HepG2 (cell line): ENCODE data around the gene ORMDL3. TPM values are rescaled to one million over a fixed set of nuclear protein-coding genes. Genes with fewer than 3 reads are reported as not detected.

ENCODE experiments used
- IRF1 ChIP-seq: sonication (generic); formaldehyde crosslinking; IDR thresholded peaks from 2 replicates; pipeline ENCODE4 v1.4.0; 2020; ENCODE audit warnings: low read depth, mild to moderate bottlenecking, missing genetic modification reagents
- MAFG ChIP-seq: sonication (generic); formaldehyde crosslinking; IDR thresholded peaks from 2 replicates; pipeline ENCODE4 v1.5.1; 2020; ENCODE audit warnings: mild to moderate bottlenecking, missing genetic modification reagents
- NCOR1 ChIP-seq: fragments of 200-600 bp; sonication (generic); IDR thresholded peaks from 2 replicates; pipeline ENCODE4 v1.7.0; 2017; ENCODE audit warnings: antibody characterized with exemption, low read length, borderline replicate concordance
- NFE2 ChIP-seq: sonication (generic); formaldehyde crosslinking; IDR thresholded peaks from 2 replicates; pipeline ENCODE4 v1.4.0; 2020; ENCODE audit warnings: missing genetic modification reagents
- RBM39 ChIP-seq: fragments of 200-400 bp; formaldehyde crosslinking; IDR thresholded peaks from one replicate; pipeline ENCODE4 v1.6.1; 2018; ENCODE audit warnings: antibody characterized with exemption, mild to moderate bottlenecking, low read depth, low read length; ENCODE audit not compliant: poor library complexity, severe bottlenecking
- RELA ChIP-seq: sonication (generic); formaldehyde crosslinking; IDR thresholded peaks from 2 replicates; pipeline ENCODE4 v1.4.0; 2020; ENCODE audit warnings: missing genetic modification reagents
- THAP11 ChIP-seq: IDR thresholded peaks from 2 replicates; pipeline ENCODE4 v1.6.1; 2016; ENCODE audit warnings: missing biosample characterization, missing genetic modification reagents
- TIGD3 ChIP-seq: sonication (generic); formaldehyde crosslinking; IDR thresholded peaks from 2 replicates; pipeline ENCODE4 v1.5.1; 2020; ENCODE audit warnings: mild to moderate bottlenecking, missing genetic modification reagents, borderline replicate concordance
- U2AF1 ChIP-seq: fragments of 200-400 bp; formaldehyde crosslinking; optimal IDR thresholded peaks from 2 replicates; pipeline ENCODE3; 2017; ENCODE audit warnings: mild to moderate bottlenecking, low read depth, low read length
- XBP1 ChIP-seq: sonication (generic); formaldehyde crosslinking; IDR thresholded peaks from 2 replicates; pipeline ENCODE4 v1.5.0; 2020; ENCODE audit warnings: missing genetic modification reagents
- ZEB1 ChIP-seq: IDR thresholded peaks from 2 replicates; pipeline ENCODE4 v1.6.1; 2012; ENCODE audit warnings: mild to moderate bottlenecking, low read depth, inconsistent platforms; ENCODE audit not compliant: insufficient replicate concordance
- ZFAT ChIP-seq: sonication (generic); formaldehyde crosslinking; conservative IDR thresholded peaks from 2 replicates; pipeline ENCODE4 v1.8.1; 2023; ENCODE audit warnings: missing genetic modification reagents, inconsistent platforms
- ZIK1 ChIP-seq: sonication (generic); formaldehyde crosslinking; IDR thresholded peaks from 2 replicates; pipeline ENCODE4 v1.5.0; 2020; ENCODE audit warnings: mild to moderate bottlenecking, low read depth, missing genetic modification reagents, borderline replicate concordance
- ZNF160 ChIP-seq: sonication (generic); formaldehyde crosslinking; IDR thresholded peaks from 2 replicates; pipeline ENCODE4 v1.8.0; 2022; ENCODE audit warnings: mild to moderate bottlenecking, inconsistent platforms, missing genetic modification reagents
- ZNF20 ChIP-seq: sonication (generic); formaldehyde crosslinking; IDR thresholded peaks from 2 replicates; pipeline ENCODE4 v1.4.0; 2020; ENCODE audit warnings: mild to moderate bottlenecking, moderate library complexity, missing genetic modification reagents
- ZNF276 ChIP-seq: sonication (generic); formaldehyde crosslinking; IDR thresholded peaks from 2 replicates; pipeline ENCODE4 v1.4.0; 2020; ENCODE audit warnings: mild to moderate bottlenecking, low read depth, missing genetic modification reagents
- ZNF605 ChIP-seq: sonication (generic); formaldehyde crosslinking; IDR thresholded peaks from 2 replicates; pipeline ENCODE4 v1.8.0; 2022; ENCODE audit warnings: mild to moderate bottlenecking, missing genetic modification reagents
- ZNF775 ChIP-seq: sonication (generic); formaldehyde crosslinking; IDR thresholded peaks from 2 replicates; pipeline ENCODE4 v1.4.0; 2020; ENCODE audit warnings: missing genetic modification reagents, mild to moderate bottlenecking, moderate library complexity, borderline replicate concordance
- polyA plus RNA-seq, 8 experiments: library from polyadenylated mRNA; depleted of rRNA in 3 of 8; stranded (reverse) in 7 of 8; unstranded in 1 of 8; fragments of >200 nt; fragmentation: Illumina TruSeq in 4 of 8; extraction: Trizol in 4 of 8; gene quantifications; 2 replicates each; pipeline versions ENCODE4 v1.2.1 to v1.2.3, GENCODE V29; 2011 to 2016; ENCODE audit warnings: low read depth in 4 of 8, missing spikeins in 1 of 8, mixed read lengths in 1 of 8; ENCODE audit not compliant: insufficient read depth in 1 of 8
- total RNA-seq, 5 experiments: library from RNA; depleted of rRNA; stranded (reverse); fragments of >200 nt; fragmentation: Illumina TruSeq; extraction: Trizol; gene quantifications; 2 replicates each; pipeline ENCODE4 v1.2.3, GENCODE V29; 2016; ENCODE audit warnings: low read depth in 1 of 5
- TF ChIP-seq, protein P1 (sequence below): fragments of 450-650 bp; IDR thresholded peaks from 2 replicates; pipeline ENCODE4 v1.6.1; 2017; ENCODE audit warnings: mild to moderate bottlenecking
- TF ChIP-seq, protein P2 (sequence below): sonication (generic); formaldehyde crosslinking; IDR thresholded peaks from 2 replicates; pipeline ENCODE4 v1.5.1; 2020; ENCODE audit warnings: mild to moderate bottlenecking, moderate library complexity, missing genetic modification reagents

The ORMDL3 gene
- total and polyA plus RNA-seq, 2 of the 13 experiments (the other 11 are each of a cell fraction or from before 2014, with no cell fraction given): 181 to 384 TPM

DNA sequence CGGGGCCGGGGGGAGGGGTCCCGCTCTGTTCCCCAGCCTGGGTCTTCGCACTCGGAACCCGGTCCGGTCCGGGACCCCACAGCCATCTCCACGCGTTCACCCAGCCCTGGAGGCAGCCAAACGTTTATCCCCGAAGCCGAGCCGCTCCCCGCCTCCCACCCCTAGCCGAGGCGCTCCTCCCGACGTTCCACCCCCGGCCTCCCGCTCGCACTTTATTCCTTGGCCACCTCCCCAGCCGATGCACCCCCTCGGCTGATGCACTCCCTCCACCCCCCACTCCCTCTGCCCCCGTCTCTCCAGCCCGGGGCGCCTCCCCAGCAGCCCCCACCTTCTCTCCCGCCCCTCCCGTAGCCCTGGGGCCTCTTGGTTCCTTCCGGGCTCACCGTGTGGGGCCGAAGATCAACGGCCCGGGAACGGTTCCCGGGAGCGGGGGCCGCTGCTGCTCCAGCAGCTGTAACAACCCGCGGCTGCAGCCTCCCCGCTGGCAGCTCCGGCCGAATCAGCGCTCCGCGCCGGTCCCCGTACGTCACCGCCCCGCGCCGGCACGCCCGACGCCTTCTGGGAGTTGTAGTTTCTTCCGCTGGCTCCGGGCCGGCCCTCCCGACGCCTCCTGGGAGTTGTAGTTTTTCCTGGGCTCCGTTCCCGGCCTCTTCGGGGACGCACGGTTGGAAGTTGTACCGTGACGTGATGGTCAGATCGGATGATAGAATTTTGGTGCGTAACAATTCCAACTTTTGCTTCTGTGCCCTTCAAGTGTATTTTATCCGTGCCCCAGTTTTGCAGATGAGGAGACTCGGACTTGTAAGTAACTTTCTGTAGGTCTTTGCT lies at the start of gene ORMDL3, which contains the start of gene LRRC3C (continued):
- TF ChIP-seq, protein P1, sequence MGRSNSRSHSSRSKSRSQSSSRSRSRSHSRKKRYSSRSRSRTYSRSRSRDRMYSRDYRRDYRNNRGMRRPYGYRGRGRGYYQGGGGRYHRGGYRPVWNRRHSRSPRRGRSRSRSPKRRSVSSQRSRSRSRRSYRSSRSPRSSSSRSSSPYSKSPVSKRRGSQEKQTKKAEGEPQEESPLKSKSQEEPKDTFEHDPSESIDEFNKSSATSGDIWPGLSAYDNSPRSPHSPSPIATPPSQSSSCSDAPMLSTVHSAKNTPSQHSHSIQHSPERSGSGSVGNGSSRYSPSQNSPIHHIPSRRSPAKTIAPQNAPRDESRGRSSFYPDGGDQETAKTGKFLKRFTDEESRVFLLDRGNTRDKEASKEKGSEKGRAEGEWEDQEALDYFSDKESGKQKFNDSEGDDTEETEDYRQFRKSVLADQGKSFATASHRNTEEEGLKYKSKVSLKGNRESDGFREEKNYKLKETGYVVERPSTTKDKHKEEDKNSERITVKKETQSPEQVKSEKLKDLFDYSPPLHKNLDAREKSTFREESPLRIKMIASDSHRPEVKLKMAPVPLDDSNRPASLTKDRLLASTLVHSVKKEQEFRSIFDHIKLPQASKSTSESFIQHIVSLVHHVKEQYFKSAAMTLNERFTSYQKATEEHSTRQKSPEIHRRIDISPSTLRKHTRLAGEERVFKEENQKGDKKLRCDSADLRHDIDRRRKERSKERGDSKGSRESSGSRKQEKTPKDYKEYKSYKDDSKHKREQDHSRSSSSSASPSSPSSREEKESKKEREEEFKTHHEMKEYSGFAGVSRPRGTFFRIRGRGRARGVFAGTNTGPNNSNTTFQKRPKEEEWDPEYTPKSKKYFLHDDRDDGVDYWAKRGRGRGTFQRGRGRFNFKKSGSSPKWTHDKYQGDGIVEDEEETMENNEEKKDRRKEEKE: no peak
- no peak for TF ChIP-seq U2AF1
- no peak; the same call in 1 of the 2 replicates for TF ChIP-seq ZNF20 (CRISPR knock-in tag)
- TF ChIP-seq TIGD3 (CRISPR knock-in tag): no peak; the same call in 1 of the 2 replicates
- TF ChIP-seq NFE2 (CRISPR knock-in tag): no peak
- no peak for TF ChIP-seq RBM39
- peak; percentile 73; the same call in 1 of the 2 replicates for TF ChIP-seq XBP1 (CRISPR knock-in tag)
- no peak for TF ChIP-seq MAFG (CRISPR knock-in tag)
- no peak for TF ChIP-seq ZNF160 (CRISPR knock-in tag)
- peak; percentile 88; the same call in 1 of the 2 replicates for TF ChIP-seq RELA (CRISPR knock-in tag)
- no peak for TF ChIP-seq ZIK1 (CRISPR knock-in tag)
- peak; percentile 62; the same call in 1 of the 2 replicates for TF ChIP-seq NCOR1
- TF ChIP-seq, protein P2, sequence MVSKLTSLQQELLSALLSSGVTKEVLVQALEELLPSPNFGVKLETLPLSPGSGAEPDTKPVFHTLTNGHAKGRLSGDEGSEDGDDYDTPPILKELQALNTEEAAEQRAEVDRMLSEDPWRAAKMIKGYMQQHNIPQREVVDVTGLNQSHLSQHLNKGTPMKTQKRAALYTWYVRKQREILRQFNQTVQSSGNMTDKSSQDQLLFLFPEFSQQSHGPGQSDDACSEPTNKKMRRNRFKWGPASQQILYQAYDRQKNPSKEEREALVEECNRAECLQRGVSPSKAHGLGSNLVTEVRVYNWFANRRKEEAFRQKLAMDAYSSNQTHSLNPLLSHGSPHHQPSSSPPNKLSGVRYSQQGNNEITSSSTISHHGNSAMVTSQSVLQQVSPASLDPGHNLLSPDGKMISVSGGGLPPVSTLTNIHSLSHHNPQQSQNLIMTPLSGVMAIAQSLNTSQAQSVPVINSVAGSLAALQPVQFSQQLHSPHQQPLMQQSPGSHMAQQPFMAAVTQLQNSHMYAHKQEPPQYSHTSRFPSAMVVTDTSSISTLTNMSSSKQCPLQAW: peak; percentile 90
- TF ChIP-seq THAP11 (CRISPR knock-in tag): peak; percentile 99
- no peak for TF ChIP-seq ZNF605 (CRISPR knock-in tag)
- TF ChIP-seq ZNF775 (CRISPR knock-in tag): no peak
- peak; percentile 23 for TF ChIP-seq ZEB1
- TF ChIP-seq ZFAT: no peak
- TF ChIP-seq ZNF276: no peak
- TF ChIP-seq IRF1 (CRISPR knock-in tag): no peak
